Loucy (cell line): ENCODE measurements around the gene TMEM248.

Experiments used
- H2AFZ ChIP-seq: fragments of 200-600 bp; sonication (generic); 2 replicates; pipeline ENCODE4 v1.6.0; 2016; ENCODE audit warnings: antibody characterized with exemption, mild to moderate bottlenecking, low read length, moderate library complexity
- H3F3A ChIP-seq: fragments of 200-600 bp; 2 replicates; pipeline ENCODE4 v1.6.0; 2016; ENCODE audit warnings: antibody characterized with exemption, low read depth, mild to moderate bottlenecking
- H3K27me3 ChIP-seq: fragments of 200-600 bp; sonication (generic); 2 replicates; pipeline ENCODE4 v1.6.1; 2014; ENCODE audit warnings: low read length, mild to moderate bottlenecking; ENCODE audit not compliant: insufficient read depth, poor library complexity, severe bottlenecking
- H3K36me3 ChIP-seq: fragments of 200-600 bp; sonication (generic); 2 replicates; pipeline ENCODE4 v1.6.1; 2016; ENCODE audit warnings: low read length; ENCODE audit not compliant: insufficient read depth
- H3K4me1 ChIP-seq: fragments of 200-600 bp; sonication (generic); 2 replicates; pipeline ENCODE4 v1.5.1; 2014; ENCODE audit warnings: low read length, mild to moderate bottlenecking; ENCODE audit not compliant: insufficient read depth, poor library complexity, severe bottlenecking
- H3K4me2 ChIP-seq: fragments of 200-600 bp; sonication (generic); 2 replicates; pipeline ENCODE4 v1.6.0; 2014; ENCODE audit warnings: antibody characterized with exemption, low read length, low read depth, mild to moderate bottlenecking; ENCODE audit not compliant: poor library complexity, severe bottlenecking
- H3K4me3 ChIP-seq: fragments of 200-600 bp; sonication (generic); 2 replicates; pipeline ENCODE4 v1.5.1; 2014; ENCODE audit warnings: low read length, mild to moderate bottlenecking, mixed read lengths; ENCODE audit not compliant: poor library complexity, severe bottlenecking
- H3K79me2 ChIP-seq: fragments of 200-600 bp; sonication (generic); 2 replicates; pipeline ENCODE4 v1.6.1; 2014; ENCODE audit warnings: low read length; ENCODE audit not compliant: insufficient read depth
- H3K9ac ChIP-seq: fragments of 200-600 bp; sonication (generic); 2 replicates; pipeline ENCODE4 v1.6.0; 2014; ENCODE audit warnings: mild to moderate bottlenecking, low read depth, low read length, moderate library complexity; ENCODE audit not compliant: poor library complexity, severe bottlenecking
- H3K9me2 ChIP-seq: fragments of 200-600 bp; sonication (generic); replicated peaks from 2 replicates; pipeline ENCODE4 v1.6.1; 2016; ENCODE audit warnings: low read depth, low read length, mixed read lengths
- H3K9me3 ChIP-seq: fragments of 200-600 bp; sonication (generic); 2 replicates; pipeline ENCODE4 v1.6.1; 2014; ENCODE audit warnings: mild to moderate bottlenecking, antibody characterized with exemption, low read length, low read depth; ENCODE audit not compliant: insufficient read depth
- H4K20me1 ChIP-seq: fragments of 200-600 bp; sonication (generic); 2 replicates; pipeline ENCODE4 v1.6.0; 2014; ENCODE audit warnings: antibody characterized with exemption, low read length, mild to moderate bottlenecking; ENCODE audit not compliant: insufficient read depth, poor library complexity, severe bottlenecking
- CTCF ChIP-seq: fragments of 200-600 bp; sonication (generic); conservative IDR thresholded peaks from 2 replicates; pipeline ENCODE4 v1.5.1; 2014; ENCODE audit warnings: mild to moderate bottlenecking, antibody characterized with exemption, low read length
- EZH2phosphoT487 ChIP-seq: fragments of 200-600 bp; IDR thresholded peaks from 2 replicates; pipeline ENCODE4 v1.6.1; 2018; ENCODE audit warnings: antibody characterized with exemption, mild to moderate bottlenecking, moderate library complexity, borderline replicate concordance

The TMEM248 gene

GRCh38 chr7:66930341-66930740 lies 9.3 kb downstream of the TMEM248 start:
- H3K9ac ChIP-seq = no peak overlapping the region
- H3K4me2 ChIP-seq = peak overlapping the region; percentile 13
- no peaks in the 10 kb centered on the region for H3K9me3 ChIP-seq
- no peaks in the 10 kb centered on the region for H3K9me2 ChIP-seq
- H3K79me2 ChIP-seq = peaks cover 96% of the 10 kb centered on the region
- H3K4me3 ChIP-seq = no peak overlapping the region
- H4K20me1 ChIP-seq = peaks cover 65% of the 10 kb centered on the region
- H3K36me3 ChIP-seq = peaks cover 3% of the 10 kb centered on the region; the same call in 1 of the 2 replicates
- peaks cover 14% of the 10 kb centered on the region for H3K4me1 ChIP-seq
- no peak overlapping the region for H2AFZ ChIP-seq
- no peaks in the 10 kb centered on the region for H3F3A ChIP-seq
- H3K27me3 ChIP-seq = no peaks in the 10 kb centered on the region
- no peak for TF ChIP-seq CTCF
- no peak for TF ChIP-seq EZH2phosphoT487

- H3K4me2 ChIP-seq = no peak overlapping the region
- H3K9ac ChIP-seq = no peak overlapping the region
- peaks cover 96% of the 10 kb centered on the region for H3K79me2 ChIP-seq
- H3K4me1 ChIP-seq = peaks cover 5% of the 10 kb centered on the region
- H2AFZ ChIP-seq = no peak overlapping the region
- no peak for TF ChIP-seq CTCF
- TF ChIP-seq EZH2phosphoT487 = no peak
- H3K36me3 ChIP-seq = peaks cover 6% of the 10 kb centered on the region; the same call in 1 of the 2 replicates
- H3F3A ChIP-seq = no peaks in the 10 kb centered on the region
- no peaks in the 10 kb centered on the region for H3K27me3 ChIP-seq
- peaks cover 48% of the 10 kb centered on the region for H4K20me1 ChIP-seq
- no peak overlapping the region for H3K4me3 ChIP-seq
- H3K9me3 ChIP-seq = no peaks in the 10 kb centered on the region
- H3K9me2 ChIP-seq = no peaks in the 10 kb centered on the region
Measured at GRCh38 chr7:66933469-66933868, 12.4 kb downstream of the TMEM248 start.

- no peaks in the 10 kb centered on the region for H3K4me1 ChIP-seq
- TF ChIP-seq EZH2phosphoT487 (no peak), CTCF (no peak)
- no peaks in the 10 kb centered on the region for H3F3A ChIP-seq
- no peak overlapping the region for H3K4me3 ChIP-seq
- no peak overlapping the region for H3K4me2 ChIP-seq
- H3K36me3 ChIP-seq = peaks cover 24% of the 10 kb centered on the region; the same call in 1 of the 2 replicates
- no peak overlapping the region for H2AFZ ChIP-seq
- H3K9me3 ChIP-seq = no peaks in the 10 kb centered on the region
- H3K27me3 ChIP-seq = no peaks in the 10 kb centered on the region
- H4K20me1 ChIP-seq = peaks cover 35% of the 10 kb centered on the region
- no peaks in the 10 kb centered on the region for H3K9me2 ChIP-seq
- no peak overlapping the region for H3K9ac ChIP-seq
- H3K79me2 ChIP-seq = peaks cover 74% of the 10 kb centered on the region
Measured at GRCh38 chr7:66937940-66938339, 16.9 kb downstream of the TMEM248 start.
